Stimulated activated naive CD4-positive, alpha-beta T cell treated with Interleukin-2 at 50 U/mL for 16 hours (primary cell): Measurements from ENCODE around the gene BNIP5.
"Not testable (repeated sequence)": the region's sequence is repeated elsewhere in the genome, so short reads cannot be mapped to it uniquely, and the experiment has no call there.

ENCODE experiments used
- DNase-seq: peaks from one replicate; lab custom pipeline; 2025; lab: John Stamatoyannopoulos, UW

The BNIP5 gene

DNA sequence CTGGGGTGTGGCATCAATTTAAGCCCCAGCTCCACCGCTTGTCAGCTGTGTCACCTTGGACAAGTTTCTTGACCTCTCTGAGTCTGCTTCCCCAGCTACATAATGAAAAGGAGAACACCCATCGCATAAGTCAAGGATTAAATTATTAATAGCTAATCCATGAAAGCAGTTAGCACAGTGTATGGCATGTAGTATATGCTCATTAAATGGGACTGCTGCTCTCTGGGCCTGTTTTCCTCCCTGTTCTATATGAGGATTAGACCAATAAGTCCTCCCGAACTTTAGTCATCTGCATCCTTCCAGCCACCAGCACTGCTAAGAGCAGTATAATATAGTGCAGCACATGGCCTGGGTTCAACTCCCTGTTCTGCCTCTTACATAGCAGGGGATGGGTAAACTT lies 31.1 kb upstream of the BNIP5 start:
- DNase-seq: no peak

DNA sequence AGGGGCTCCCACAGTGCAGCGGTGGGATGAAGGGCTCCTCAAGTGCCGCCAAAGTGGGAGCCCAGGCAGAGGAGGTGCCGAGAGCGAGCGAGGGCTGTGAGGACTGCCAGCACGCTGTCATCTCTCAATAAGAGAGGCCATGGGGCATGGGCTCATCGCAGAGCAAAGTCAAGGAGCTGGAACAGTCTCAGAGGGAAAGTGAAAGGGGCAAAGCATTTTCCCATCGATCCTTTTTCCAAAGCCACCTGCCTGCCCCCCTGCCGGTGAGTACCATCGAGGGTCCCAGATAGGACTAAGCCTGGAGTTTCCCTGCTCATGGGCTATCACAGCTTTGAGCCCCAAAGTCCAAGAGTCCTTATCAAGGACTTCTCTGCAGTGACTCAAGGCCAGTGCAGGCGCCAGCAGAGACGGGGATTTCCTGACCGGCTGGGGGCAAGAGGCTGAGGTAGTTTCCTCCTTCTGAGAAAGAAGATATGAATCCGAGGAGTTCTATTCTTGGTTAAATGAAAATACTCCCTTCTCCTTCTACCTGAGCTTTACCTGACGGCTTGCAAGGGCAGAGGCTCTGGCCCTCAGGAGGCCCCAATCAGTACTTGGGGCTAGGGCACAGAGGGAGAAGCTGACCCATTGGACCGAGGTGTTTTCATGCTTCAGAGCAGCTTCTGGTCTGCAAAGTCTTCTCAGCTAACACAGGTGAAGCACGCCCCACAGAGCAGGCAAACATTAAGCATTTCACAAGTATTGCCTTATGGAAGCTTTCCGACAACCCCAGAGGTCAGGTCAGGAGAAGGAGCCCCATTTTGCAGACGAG lies 28.2 kb upstream of the BNIP5 start:
- DNase-seq: peak; percentile 9

DNA sequence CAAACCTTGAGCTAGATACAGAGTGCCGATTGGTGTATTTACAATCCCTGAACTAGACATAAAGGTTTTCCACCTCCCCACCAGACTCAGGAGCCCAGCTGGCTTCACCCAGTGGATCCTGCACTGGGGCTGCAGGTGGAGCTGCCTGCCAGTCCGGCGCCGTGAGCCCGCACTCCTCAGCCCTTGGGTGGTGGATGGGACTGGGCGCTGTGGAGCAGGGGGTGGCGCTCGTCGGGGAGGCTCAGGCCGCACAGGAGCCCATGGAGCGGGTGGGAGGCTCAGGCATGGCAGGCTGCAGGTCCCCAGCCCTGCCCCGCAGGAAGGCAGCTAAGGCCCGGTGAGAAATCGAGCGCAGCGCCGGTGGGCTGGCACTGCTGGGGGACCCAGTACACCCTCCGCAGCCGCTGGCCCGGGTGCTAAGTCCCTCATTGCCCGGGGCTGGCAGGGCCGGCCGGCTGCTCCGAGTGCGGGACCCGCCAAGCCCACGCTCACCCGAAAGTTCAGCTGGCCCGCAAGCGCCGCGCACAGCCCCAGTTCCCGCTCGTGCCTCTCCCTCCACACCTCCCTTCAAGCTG lies 27.5 kb upstream of the BNIP5 start:
- not testable (repeated sequence) for DNase-seq

DNA sequence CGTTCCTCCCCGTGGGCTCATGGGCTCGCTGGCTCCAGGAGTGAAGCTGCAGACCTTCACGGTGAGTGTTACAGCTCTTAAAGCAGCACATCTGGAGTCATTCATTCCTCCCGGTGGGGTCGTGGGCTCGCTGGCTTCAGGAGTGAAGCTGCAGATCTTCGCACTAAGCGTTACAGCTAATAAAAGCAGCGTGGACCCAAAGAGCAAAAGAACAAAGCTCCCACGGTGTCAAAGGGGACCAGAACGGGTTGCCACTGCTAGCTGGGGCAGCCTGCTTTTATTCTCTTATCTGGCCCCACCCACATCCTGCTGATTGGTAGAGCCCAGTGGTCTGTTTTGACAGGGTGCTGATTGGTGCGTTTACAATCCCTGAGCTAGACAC lies 26.7 kb upstream of the BNIP5 start:
- not testable (repeated sequence) for DNase-seq

DNA sequence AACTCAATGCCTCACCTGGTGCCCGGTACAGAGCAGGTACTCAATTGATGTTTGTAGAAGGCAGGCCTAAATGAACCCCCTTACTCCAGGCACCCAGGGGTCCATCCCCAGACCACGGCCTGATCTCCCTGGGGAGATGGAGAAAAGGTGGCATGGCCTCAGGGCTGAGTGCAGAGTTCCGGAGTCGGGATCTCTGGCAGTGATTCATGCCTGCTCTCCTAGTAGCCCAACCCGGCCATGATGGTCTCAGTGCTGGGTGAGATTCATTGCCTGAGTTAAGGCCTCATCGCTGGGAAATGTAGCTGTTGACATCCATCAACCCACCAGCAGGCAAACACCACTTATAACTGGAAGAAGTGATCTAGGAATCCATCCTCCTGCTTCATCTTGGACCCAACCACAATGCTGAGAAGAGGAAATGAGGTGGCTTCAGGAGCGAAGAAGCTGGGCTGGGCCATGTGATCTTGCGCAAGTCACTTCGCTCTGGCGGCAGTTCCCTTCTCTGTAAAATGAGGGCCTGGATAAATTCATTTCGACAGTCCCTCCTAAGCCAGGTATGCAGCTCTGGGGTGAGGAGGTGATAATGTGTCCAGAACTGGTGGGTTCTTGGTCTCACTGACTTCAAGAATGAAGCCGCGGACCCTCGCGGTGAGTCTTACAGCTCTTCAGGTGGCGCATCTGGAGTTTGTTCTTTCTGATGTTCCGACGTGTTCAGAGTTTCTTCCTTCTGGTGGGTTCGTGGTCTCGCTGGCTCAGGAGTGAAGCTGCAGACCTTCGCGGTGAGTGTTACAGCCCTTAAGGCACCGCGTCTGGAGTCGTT lies 26.1 kb upstream of the BNIP5 start:
- DNase-seq: no peak

DNA sequence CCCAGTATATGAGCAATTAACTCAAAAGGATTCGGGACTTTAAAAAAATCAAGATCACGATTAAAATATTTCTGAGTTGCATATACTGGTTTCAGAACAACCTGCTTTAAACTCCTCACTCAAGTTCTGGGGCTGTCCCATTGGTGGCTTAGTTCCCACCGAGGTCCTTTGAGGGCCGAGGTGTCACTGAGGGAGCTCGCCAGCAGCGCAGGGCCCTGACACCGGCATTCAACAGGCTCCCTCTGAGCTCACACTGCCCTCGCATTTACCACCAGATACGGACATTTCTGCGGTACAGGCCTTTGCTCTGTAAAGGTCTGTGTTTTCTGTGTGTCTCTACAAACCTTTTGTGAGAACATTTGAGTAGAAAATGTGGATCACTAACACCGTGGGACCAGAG lies 24.4 kb upstream of the BNIP5 start:
- no peak for DNase-seq

DNA sequence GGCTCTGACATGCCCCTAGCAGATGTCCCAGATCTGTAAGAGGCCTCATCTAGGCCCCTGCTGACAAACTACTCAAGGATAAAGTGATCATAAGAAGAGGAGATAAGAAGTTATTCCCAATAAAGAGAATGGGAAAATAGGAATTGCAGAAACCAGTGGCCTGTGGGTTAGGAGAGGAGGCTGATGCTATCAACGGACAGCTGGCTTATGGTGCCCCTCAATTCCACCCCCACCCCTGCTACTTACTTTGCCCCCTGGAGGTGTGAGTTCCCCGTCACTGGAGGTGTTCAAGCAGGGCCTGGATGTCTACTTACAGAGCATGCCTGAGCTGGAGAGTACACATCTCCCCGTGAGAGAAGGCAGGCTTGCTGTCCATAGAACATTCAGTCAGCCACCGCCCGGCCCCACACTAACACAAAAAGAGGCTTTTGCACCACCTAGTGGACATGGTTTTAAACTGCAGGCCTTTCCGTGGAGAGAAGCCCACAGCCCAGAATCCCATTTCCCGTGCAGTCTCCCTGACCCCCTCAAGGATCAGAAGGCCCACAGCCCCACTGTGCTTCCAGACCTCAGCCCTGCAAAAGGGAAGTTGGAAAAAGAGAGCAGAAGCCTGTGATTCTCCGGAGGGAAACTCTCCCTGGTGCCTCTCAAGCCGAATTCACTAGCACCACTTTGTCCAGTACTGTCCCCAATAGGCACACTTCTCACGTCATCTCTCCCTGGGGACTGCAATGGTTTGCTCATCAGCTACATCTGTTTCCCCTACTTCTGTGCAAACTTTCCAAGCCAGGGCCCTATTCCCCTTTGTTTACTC lies 23.8 kb upstream of the BNIP5 start:
- DNase-seq: peak; percentile 58

DNA sequence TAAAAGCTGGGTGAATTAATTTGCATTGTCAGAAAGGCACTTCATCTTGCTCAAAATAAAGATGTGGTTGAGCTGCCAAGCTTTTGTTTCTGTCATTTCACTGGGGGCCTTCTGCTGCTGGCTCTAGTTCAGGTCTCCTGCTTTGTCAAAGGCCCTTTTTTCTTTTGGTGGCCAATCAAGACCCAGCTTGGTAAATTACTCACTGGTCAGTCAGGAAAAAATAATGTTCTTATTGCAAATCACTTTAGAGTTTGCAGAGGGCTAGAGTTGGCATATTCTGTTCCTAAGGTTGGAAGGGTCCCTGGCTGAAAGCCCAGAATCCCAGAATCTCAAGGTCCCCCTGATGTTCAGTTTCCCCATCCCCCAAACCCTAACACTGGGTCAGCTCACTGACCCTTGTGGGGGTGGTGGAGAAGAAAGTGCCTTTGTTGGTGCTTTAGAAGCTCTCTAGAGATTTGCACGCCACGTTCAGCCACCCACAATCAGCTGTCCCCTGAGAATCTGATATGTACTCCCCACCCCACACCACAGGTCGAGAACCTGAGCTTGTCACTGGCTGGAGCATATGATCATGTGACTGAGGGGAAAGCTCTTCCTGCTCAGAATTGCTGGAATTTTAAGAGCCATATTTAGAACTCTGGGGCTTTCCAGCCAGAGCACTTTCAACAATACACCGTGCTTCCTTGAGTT lies 21.7 kb upstream of the BNIP5 start:
- no peak for DNase-seq

DNA sequence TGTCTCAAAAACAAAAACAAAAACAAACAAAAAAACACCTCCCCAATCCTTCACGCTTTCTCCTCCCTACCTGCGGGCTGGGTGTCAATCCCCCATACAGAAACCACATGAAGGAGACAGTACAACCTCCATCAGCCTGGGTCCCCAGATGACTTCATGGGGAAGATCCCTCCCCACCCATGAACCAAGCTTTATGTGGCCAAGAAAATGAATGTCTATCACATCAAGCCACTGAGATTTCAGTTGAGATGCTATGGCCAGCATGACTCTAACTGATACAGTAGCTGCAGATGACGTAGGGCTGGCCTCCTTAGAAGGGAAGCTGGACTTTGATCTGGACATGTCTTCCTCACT lies 21.2 kb upstream of the BNIP5 start:
- no peak for DNase-seq

DNA sequence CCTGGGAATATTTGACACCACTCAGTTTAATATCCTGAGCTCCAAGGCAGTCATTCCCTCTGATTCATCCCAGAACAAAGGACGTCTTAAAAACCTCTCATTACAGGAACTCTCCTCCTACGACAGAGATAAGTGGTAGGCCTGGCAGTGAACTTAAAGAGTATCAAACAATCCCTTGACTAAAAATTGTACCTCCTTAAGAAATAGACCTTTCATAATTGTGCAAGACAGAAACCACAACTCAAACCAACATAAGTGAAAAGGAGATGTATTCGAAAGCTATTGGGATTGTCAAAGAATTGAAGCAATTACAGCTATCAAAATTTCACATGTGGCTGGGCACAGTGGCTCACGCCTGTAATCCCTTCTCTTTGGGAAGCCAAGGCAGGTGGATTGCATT lies 19.1 kb upstream of the BNIP5 start:
- no peak for DNase-seq

DNA sequence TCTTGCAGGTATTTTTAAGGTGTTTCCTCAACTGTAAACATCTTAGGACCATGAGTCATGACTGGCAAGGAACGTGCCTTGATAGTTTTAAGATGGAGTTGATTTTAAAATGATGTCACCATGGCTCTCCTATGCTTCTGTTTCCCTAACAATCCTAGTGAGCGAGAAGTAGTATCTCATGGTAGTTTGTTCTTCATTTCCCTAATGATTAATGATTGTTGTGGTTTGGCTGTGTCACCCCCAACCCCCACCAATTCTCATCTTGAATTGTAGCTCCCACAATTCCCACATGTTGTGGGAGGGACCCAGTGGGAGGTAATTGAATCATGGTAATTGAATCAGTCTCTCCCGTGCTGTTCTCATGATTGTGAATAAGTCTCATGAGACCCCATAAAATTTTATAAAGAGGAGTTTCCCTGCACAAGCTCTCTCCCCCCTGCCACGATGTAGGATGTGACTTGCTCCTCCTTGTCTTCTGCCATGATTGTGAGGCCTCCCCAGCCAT lies 16.8 kb upstream of the BNIP5 start:
- DNase-seq: no peak

DNA sequence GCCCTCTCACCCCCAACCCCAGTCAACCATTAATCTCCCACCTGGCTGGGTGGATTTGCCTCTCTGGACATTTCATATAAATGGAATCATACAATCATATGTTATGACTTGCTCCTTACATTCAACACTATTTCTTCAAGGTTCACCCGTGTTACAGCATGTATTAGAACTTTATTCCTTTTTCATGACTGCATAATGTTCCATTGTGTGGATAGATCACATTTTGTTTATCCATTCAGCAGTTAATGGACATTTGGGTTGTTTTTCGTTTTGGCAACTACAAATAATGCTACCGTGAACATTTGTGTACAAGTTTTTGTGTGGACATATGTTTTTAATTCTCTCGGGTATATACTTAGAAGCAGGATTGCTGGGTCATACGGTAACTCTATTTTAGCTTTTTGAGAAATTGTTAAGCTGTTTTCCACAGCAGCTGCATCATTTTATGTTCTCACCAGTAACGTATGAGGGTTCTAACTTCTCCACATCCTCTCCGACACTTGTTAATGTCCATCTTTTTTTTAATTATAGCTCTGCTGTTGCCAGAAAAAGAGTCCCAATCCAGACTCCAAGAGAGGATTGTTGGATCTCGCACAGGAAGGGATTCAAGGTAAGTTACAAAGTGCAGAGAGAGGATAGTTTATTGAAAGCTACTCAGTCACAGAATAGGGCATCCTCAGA lies 15.9 kb upstream of the BNIP5 start:
- no peak for DNase-seq

DNA sequence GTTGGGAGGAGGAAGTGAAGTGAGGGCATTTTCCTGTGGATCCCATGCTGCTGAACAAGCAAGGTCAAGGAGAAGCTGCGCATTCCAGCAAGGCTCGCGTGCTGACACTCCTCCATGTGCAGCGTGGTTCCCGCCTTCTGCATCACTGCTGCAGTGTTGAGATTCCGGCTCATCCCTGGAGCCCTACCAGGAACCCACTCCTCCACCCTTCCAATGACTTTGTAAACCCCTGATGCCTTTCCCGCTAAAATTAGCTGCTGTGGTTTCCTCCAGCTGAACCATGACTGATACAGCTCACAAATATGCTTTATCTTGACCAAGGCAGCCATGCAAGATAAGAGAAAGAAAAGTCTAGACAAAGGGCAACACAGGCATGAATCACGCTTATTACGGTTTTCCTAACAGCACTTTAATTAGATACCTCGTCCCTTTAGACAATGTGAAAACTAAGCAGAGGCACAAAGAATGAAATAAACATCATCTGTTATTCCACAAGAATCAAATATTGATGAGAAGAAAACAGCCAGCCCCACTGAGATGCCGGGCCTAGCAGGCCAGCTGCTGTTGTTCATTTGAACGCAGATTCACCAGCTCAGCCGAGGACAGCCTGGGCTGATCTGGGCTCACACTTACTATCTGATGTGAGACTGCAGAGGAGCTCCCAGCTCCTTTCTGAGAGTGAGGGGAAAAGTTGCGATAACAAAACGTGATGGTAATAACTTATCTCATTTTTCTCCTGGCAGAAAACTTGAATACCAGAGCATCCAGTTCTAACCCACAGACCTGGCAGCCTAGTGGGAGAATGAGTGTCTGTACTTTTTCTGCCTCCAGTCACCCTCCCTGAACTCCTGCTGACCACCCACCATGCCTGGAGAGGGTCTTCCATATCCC lies 14.2 kb upstream of the BNIP5 start:
- no peak for DNase-seq

DNA sequence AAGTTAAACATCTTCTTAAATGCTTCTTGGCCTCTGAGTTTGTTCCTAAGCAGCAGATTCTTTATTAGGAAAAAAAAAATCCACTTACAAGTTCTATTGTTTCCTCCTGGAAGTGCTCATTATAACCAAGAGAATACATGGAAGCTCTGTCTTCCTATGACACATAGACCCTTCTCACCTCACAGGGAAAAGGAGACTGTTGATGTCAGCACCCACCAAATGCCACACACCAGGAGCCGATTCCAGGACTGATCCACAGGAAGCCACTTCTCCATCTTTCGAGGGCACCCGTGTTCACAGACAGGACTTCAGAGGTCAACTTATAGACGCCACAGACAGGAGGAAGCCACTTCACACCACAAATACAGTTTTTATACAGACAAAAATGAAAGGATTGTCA lies 13.4 kb upstream of the BNIP5 start:
- no peak for DNase-seq

DNA sequence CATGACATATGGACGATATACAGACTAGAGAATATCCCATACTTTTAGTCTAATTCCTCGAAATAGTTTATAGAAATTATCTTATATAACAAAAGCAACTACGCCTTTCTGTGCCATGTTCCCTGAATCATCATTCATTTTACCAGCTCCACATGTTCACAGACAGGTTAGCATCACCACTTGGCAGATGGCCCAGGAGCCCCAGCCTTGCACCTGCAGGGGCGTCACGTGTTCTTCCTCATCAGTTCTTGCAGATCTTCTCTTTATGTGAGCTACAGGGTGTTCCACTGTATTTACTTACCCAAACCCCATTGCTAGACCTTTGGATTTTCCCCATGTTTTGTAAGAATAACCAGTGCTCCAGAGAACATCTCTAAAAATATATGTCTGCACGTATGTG lies 12.6 kb upstream of the BNIP5 start:
- DNase-seq: no peak

DNA sequence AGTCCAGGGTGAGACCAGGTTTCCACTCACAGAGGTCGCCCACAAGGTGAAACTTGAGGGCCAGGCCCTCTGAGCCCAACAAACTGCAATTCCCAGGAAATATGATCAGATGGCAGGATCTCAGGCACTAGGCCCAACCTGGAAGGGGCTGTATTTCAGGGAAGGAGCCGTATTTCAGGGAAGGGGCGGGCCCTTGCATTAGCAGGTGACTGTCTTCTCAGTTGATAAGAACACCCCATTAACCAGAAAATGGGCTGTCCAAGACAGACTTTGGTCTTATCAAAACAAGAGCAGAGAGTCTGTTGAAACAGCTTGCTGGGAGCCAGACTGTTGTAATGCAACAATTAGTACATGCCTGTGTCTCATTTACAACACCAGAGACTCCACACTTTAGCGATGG lies 10.9 kb upstream of the BNIP5 start:
- no peak for DNase-seq

DNA sequence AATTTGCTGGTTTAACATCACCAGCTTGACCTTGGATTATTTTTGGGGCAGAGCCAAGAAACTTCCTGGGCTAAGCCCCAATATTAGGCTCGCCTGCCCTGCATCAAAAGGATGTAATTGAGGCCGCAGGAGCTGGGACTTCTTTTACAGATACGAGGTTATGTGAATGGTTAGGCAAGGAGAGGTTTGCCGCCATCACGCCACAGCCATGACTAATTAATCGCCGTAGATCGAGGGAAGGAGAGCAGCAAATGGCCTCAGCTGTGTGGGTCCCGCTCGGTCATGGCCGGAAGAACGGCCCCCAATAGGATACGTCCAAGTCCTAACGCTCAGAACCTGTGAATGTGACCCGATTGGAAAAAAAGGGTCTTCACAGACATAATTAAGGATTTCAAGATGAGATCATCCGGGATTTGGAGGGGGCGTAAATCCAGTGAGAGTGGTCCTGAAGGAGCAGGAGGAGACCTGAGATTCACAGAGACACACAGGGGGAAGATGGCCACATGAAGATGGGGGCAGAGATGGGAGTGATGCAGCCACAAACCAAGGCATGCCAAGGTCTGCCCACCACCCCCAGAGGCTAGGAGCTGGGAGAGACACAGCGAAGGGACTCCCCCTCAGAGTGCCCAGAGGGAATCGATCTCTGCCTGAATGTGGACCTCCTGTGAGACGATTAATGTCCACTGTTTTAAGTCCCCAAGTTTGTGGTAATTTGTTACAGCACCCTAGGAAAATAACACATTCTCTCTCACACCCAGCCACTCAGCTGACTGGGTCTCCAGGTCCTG lies 10.0 kb upstream of the BNIP5 start:
- no peak for DNase-seq

DNA sequence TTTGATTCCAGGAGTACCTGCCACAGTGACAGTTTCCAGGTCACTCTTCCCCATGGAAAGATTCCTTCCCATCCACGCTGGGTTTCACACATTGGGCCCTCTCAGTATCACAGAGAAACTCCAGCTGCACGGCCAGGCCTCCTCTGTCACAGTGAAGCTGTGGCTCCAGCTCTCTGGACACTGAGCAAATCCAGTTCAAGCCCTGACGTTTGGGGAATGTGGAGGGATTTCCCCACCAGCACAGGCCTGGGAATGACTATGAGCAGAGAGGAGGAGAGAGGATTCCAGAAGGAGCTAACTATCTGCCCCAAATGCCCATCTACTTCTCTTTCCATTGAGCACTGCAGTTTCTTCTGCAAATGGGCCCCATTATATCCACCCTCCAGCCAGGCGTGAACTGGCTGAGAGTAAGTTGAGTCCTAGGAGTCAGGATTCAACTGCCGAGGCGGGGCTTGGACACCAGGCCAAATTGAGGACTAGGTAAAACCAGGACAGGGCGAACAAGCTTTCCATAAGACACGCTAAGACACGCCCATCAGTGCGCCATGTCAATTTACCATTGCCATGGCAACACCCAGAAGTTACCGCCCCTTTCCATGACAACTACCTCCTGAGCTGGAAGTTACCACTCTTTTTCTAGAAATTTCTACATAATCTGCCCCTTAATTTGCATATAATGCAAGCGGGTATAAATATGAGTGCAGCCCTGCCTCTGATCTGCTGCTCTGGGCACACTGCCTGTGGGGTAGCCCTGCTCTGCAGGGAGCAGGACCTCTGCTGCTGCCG lies 9.2 kb upstream of the BNIP5 start:
- DNase-seq: no peak
